DOHH2 (cell line): Measurements from ENCODE around the gene TBCD.

Source experiments
- H3F3A ChIP-seq: fragments of 200-600 bp; sonication (generic), shearing (Covaris generic); 2 replicates; pipeline ENCODE4 v1.6.0; 2016; ENCODE audit warnings: antibody characterized with exemption, mild to moderate bottlenecking; ENCODE audit not compliant: control insufficient read depth, insufficient read depth
- H3K27ac ChIP-seq: fragments of 200-600 bp; sonication (generic); 2 replicates; pipeline ENCODE4 v1.5.1; 2014; ENCODE audit warnings: low read depth, mild to moderate bottlenecking, low read length, moderate library complexity
- H3K27me3 ChIP-seq: fragments of 200-600 bp; sonication (generic); 2 replicates; pipeline ENCODE4 v1.6.1; 2014; ENCODE audit warnings: mild to moderate bottlenecking, low read length, mixed read lengths; ENCODE audit not compliant: control insufficient read depth
- H3K36me3 ChIP-seq: fragments of 200-600 bp; sonication (generic); 2 replicates; pipeline ENCODE4 v1.6.1; 2014; ENCODE audit warnings: mild to moderate bottlenecking, low read length, moderate library complexity, mixed read lengths; ENCODE audit not compliant: control insufficient read depth
- H3K4me1 ChIP-seq: fragments of 200-600 bp; sonication (generic); 2 replicates; pipeline ENCODE4 v1.6.1; 2014; ENCODE audit warnings: mild to moderate bottlenecking, low read length, mixed read lengths; ENCODE audit not compliant: control insufficient read depth
- H3K4me2 ChIP-seq: fragments of 200-600 bp; sonication (generic); 2 replicates; pipeline ENCODE4 v1.6.0; 2014; ENCODE audit warnings: mild to moderate bottlenecking, low read length, moderate library complexity
- H3K4me3 ChIP-seq: fragments of 200-600 bp; sonication (generic); 2 replicates; pipeline ENCODE4 v1.5.1; 2014; ENCODE audit warnings: mild to moderate bottlenecking, low read length, mixed read lengths
- H3K79me2 ChIP-seq: fragments of 200-600 bp; sonication (generic); 2 replicates; pipeline ENCODE4 v1.6.1; 2014; ENCODE audit warnings: mild to moderate bottlenecking, low read length, mixed read lengths; ENCODE audit not compliant: control insufficient read depth
- H3K9me2 ChIP-seq: fragments of 200-600 bp; sonication (generic); replicated peaks from 2 replicates; pipeline ENCODE4 v1.6.1; 2014; ENCODE audit warnings: mild to moderate bottlenecking, low read length, mixed read lengths; ENCODE audit not compliant: control insufficient read depth
- H3K9me3 ChIP-seq: fragments of 200-600 bp; sonication (generic); 2 replicates; pipeline ENCODE4 v1.6.1; 2014; ENCODE audit warnings: antibody characterized with exemption, low read length, mixed read lengths; ENCODE audit not compliant: control insufficient read depth, insufficient read depth
- H4K20me1 ChIP-seq: fragments of 200-600 bp; sonication (generic); 2 replicates; pipeline ENCODE4 v1.6.0; 2014; ENCODE audit warnings: low read depth, mild to moderate bottlenecking, antibody characterized with exemption, low read length, moderate library complexity; ENCODE audit not compliant: control insufficient read depth, insufficient read depth
- CTCF ChIP-seq: fragments of 200-600 bp; sonication (generic); IDR thresholded peaks from one replicate; pipeline ENCODE4 v1.5.1; 2014; ENCODE audit warnings: antibody characterized with exemption, mild to moderate bottlenecking, low read depth, low read length; ENCODE audit not compliant: poor library complexity, severe bottlenecking
- EZH2phosphoT487 ChIP-seq: fragments of 200-600 bp; sonication (generic); IDR thresholded peaks from 2 replicates; pipeline ENCODE4 v1.6.1; 2017; ENCODE audit warnings: borderline replicate concordance, mild to moderate bottlenecking, antibody characterized with exemption, low read length, moderate library complexity, mixed read lengths

TBCD gene

GRCh38 chr17:82720204-82720603 is 31.7 kb upstream of the TBCD start:
- no peaks in the 10 kb centered on the region for H4K20me1 ChIP-seq
- H3K79me2 ChIP-seq, result peaks cover 19% of the 10 kb centered on the region
- no peak overlapping the region for H3K27ac ChIP-seq
- H3K4me3 ChIP-seq, result no peak overlapping the region
- no peak for TF ChIP-seq CTCF
- no peak for TF ChIP-seq EZH2phosphoT487
- peaks cover 35% of the 10 kb centered on the region for H3K36me3 ChIP-seq
- no peak overlapping the region for H3K4me2 ChIP-seq
- no peaks in the 10 kb centered on the region for H3K9me3 ChIP-seq
- no peaks in the 10 kb centered on the region for H3K9me2 ChIP-seq
- no peaks in the 10 kb centered on the region for H3F3A ChIP-seq
- peaks cover 13% of the 10 kb centered on the region for H3K4me1 ChIP-seq
- no peaks in the 10 kb centered on the region for H3K27me3 ChIP-seq

GRCh38 chr17:82722341-82723013 is 29.4 kb upstream of the TBCD start:
- no peaks in the 10 kb centered on the region for H4K20me1 ChIP-seq
- peaks cover 49% of the 10 kb centered on the region for H3K36me3 ChIP-seq
- peaks cover 6% of the 10 kb centered on the region for H3K4me1 ChIP-seq

DNA sequence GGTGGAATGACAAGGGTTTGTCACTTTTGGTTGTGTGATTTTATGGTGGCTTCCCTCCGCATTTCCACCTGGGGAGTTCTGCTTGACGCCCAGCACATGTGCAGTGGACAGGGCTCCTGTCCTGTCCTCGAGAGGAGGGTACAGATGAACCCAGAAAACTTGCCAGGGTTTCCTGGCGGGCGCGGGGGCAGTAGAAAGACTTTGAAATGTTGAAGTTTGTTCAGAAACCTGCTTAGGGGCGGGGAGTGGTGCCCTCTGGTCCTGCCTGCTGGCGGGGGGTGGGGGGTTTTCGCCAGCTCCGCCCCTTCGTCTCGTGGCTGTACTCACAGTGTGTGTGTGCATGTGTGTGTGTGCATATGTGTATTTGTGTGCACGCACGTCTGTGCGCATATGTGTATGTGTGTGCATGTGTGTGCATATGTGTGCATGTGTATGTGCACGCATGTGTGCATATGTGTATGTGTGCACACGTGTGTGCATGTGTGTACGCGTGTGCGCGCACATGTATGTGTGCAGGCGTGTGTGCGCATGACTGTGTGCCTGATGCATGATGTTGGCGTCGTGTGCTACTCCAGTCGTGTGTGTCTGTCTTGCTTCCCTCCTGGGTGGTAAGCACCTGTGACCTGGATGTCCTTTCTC is 28.6 kb upstream of the TBCD start:
- H3K27ac ChIP-seq, result no peak overlapping the region
- no peaks in the 10 kb centered on the region for H3K27me3 ChIP-seq
- no peak overlapping the region for H3K4me3 ChIP-seq
- H4K20me1 ChIP-seq, result no peaks in the 10 kb centered on the region
- peaks cover 54% of the 10 kb centered on the region for H3K36me3 ChIP-seq
- H3F3A ChIP-seq, result no peaks in the 10 kb centered on the region
- no peak for TF ChIP-seq CTCF
- no peak for TF ChIP-seq EZH2phosphoT487
- no peaks in the 10 kb centered on the region for H3K9me3 ChIP-seq
- H3K79me2 ChIP-seq, result peaks cover 2% of the 10 kb centered on the region
- no peaks in the 10 kb centered on the region for H3K4me1 ChIP-seq
- H3K9me2 ChIP-seq, result no peaks in the 10 kb centered on the region
- H3K4me2 ChIP-seq, result no peak overlapping the region

More at GRCh38 chr17:82722341-82723013, 29.4 kb upstream of the TBCD start:
- no peaks in the 10 kb centered on the region for H3K9me2 ChIP-seq
- no peaks in the 10 kb centered on the region for H3K27me3 ChIP-seq
- no peak overlapping the region for H3K27ac ChIP-seq
- H3K9me3 ChIP-seq, result no peaks in the 10 kb centered on the region
- H3K79me2 ChIP-seq, result peaks cover 10% of the 10 kb centered on the region
- H3F3A ChIP-seq, result no peaks in the 10 kb centered on the region
- TF ChIP-seq EZH2phosphoT487, result no peak
- TF ChIP-seq CTCF, result no peak
- H3K4me2 ChIP-seq, result no peak overlapping the region
- no peak overlapping the region for H3K4me3 ChIP-seq
